22Rv1 (cell line): ENCODE measurements around the gene XAGE3.
"Not testable (repeated sequence)": the region's sequence is repeated elsewhere in the genome, so short reads cannot be mapped to it uniquely, and the experiment has no call there.

Experiments
- ZFX ChIP-seq: fragments of 450-650 bp; IDR thresholded peaks from 2 replicates; pipeline ENCODE4 v1.6.1; 2017; ENCODE audit warnings: antibody characterized with exemption, borderline replicate concordance
- TF ChIP-seq, protein P1 (sequence below): fragments of 450-650 bp; IDR thresholded peaks from 2 replicates; pipeline ENCODE4 v1.5.1; 2017; ENCODE audit warnings: mild to moderate bottlenecking

DNA sequence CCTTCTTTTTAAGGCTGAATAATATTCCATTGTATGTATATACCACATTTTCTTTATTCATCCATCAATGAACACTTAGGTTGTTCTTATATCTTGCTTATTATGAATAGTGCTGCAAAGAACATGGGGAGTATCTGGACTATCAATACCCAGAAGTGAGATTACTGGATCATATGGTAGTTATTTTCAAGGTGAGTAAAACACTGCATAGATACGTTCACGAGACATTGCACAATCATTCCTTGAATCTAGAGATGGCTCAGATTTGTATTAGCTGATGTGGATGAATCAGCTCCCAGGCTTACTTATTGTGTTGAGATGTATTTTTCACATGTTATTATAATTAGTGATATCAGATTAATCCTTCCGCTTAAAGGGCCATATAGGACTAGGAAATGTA lies 46.8 kb upstream of the XAGE3 start:
- TF ChIP-seq, protein P1, sequence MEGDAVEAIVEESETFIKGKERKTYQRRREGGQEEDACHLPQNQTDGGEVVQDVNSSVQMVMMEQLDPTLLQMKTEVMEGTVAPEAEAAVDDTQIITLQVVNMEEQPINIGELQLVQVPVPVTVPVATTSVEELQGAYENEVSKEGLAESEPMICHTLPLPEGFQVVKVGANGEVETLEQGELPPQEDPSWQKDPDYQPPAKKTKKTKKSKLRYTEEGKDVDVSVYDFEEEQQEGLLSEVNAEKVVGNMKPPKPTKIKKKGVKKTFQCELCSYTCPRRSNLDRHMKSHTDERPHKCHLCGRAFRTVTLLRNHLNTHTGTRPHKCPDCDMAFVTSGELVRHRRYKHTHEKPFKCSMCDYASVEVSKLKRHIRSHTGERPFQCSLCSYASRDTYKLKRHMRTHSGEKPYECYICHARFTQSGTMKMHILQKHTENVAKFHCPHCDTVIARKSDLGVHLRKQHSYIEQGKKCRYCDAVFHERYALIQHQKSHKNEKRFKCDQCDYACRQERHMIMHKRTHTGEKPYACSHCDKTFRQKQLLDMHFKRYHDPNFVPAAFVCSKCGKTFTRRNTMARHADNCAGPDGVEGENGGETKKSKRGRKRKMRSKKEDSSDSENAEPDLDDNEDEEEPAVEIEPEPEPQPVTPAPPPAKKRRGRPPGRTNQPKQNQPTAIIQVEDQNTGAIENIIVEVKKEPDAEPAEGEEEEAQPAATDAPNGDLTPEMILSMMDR = not testable (repeated sequence)
- not testable (repeated sequence) for TF ChIP-seq ZFX
